ENCODE data around the gene NDUFS6.

DNA sequence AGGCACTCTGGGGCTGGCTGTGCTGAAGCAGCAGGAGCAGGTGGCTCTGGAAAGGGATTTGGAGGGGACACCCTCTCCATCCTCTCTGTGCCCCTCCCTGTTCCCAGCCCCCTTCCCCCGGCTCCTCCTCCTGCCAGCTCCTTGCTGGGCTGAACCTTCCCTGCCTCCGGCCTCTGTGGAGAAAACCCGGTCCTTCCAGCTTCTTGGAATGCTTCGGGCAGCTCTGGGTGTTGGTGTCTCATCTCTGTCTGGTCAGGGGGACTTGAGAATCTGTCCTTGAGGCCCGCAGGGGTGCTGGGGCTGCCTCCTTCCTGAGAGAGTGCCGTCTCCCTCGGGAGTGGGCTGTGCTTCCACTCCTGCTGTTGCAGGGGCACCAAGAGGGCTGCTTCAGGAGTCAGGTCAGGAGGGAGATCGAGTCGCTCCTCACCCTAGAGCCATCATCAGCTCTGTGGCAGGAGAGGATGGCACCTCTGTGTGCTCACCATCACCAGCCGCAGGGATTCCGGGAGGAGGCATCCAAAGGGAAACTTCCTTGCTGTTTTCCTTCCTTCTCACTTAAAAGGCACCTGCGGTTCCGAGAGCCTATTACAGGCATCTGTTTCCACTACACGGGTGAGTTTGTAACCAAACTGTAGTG, 30.6 kb downstream of the NDUFS6 start:
- TF ChIP-seq RARB (CRISPR knock-in tag; IDR thresholded peaks at IDR 0.05): no peak
- no peak for TF ChIP-seq OSR1 (CRISPR knock-in tag; IDR thresholded peaks at IDR 0.05)
- no peak for TF ChIP-seq PPARA (CRISPR knock-in tag; IDR thresholded peaks at IDR 0.05; ENCODE audit: borderline replicate concordance)
- TF ChIP-seq, protein P1, sequence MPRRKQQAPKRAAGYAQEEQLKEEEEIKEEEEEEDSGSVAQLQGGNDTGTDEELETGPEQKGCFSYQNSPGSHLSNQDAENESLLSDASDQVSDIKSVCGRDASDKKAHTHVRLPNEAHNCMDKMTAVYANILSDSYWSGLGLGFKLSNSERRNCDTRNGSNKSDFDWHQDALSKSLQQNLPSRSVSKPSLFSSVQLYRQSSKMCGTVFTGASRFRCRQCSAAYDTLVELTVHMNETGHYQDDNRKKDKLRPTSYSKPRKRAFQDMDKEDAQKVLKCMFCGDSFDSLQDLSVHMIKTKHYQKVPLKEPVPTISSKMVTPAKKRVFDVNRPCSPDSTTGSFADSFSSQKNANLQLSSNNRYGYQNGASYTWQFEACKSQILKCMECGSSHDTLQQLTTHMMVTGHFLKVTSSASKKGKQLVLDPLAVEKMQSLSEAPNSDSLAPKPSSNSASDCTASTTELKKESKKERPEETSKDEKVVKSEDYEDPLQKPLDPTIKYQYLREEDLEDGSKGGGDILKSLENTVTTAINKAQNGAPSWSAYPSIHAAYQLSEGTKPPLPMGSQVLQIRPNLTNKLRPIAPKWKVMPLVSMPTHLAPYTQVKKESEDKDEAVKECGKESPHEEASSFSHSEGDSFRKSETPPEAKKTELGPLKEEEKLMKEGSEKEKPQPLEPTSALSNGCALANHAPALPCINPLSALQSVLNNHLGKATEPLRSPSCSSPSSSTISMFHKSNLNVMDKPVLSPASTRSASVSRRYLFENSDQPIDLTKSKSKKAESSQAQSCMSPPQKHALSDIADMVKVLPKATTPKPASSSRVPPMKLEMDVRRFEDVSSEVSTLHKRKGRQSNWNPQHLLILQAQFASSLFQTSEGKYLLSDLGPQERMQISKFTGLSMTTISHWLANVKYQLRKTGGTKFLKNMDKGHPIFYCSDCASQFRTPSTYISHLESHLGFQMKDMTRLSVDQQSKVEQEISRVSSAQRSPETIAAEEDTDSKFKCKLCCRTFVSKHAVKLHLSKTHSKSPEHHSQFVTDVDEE (CRISPR knock-in tag; IDR thresholded peaks at IDR 0.05): no peak
- no peak for TF ChIP-seq SNAI2 (CRISPR knock-in tag; IDR thresholded peaks at IDR 0.05)
- no peak for TF ChIP-seq ZC3H10 (CRISPR knock-in tag; IDR thresholded peaks at IDR 0.05)
- no peak for TF ChIP-seq ESRRG (CRISPR knock-in tag; IDR thresholded peaks at IDR 0.05)

Data from SK-N-SH treated with all-trans-retinoic acid at 6 μM for 48 hours (cell line).